NOMO-1 (cell line): ENCODE measurements around the gene QDPR.
"Not testable (repeated sequence)": the region's sequence is repeated elsewhere in the genome, so short reads cannot be mapped to it uniquely, and the experiment has no call there.

ENCODE experiments used
- DNase-seq, 2 experiments: peaks; one replicate each; lab custom pipeline; 2025; ENCODE audit not compliant: unreplicated experiment in 2 of 2; lab: John Stamatoyannopoulos, UW

The QDPR gene

GRCh38 chr4:17442477-17442876 lies 69.4 kb downstream of the QDPR start:
- DNase-seq: not testable (repeated sequence)

DNA sequence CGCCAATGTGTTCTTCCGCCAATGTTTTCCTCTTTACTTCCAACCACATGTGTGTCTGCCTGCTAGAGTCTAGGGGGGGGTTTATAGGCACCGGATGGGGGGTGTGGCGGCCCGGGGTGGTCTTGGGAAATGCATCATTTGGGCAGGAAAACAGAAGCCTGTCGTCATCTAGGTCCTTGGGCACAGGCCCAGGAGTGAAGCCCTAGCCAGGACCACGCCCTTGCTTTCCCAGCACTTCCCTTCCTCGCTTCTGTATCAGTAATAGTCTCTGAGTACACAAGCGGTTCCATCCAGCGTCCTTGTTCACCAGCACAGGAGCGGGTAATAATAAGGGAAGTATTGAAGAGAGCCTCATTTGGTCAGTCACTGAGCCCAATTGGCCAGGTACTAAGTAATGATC lies 74.5 kb downstream of the QDPR start:
- DNase-seq: no peak

- no peak for DNase-seq
Observed at GRCh38 chr4:17436750-17437090, 75.2 kb downstream of the QDPR start.
